ENCODE measurements around the gene ARHGAP18.

DNA sequence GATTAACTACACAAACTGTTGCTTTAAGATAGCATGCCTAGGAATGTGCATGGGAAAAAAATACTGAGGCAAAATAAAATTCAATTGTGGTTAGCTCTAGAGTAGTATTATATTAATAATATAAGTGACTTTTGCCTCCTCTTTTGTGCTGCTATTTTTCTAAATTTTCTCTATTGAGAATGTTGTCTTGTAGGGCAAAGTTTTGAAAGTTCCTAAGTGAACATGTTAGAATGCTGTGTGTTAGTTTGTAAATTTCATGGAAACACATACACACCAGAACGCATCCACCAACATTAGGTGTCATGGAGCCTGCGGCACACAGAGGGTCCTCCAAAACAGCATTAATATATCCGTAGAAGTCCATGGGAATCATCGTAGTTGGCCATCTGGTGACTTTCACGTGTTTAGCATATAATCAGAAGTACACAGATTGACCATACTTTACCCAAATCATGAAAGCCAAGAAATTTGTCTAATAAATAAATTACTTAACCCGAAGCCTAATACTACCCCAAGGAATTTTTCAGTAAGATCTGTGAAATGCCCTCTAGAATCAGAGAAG is 25.6 kb downstream of the ARHGAP18 start:
- TF ChIP-seq, protein P1, sequence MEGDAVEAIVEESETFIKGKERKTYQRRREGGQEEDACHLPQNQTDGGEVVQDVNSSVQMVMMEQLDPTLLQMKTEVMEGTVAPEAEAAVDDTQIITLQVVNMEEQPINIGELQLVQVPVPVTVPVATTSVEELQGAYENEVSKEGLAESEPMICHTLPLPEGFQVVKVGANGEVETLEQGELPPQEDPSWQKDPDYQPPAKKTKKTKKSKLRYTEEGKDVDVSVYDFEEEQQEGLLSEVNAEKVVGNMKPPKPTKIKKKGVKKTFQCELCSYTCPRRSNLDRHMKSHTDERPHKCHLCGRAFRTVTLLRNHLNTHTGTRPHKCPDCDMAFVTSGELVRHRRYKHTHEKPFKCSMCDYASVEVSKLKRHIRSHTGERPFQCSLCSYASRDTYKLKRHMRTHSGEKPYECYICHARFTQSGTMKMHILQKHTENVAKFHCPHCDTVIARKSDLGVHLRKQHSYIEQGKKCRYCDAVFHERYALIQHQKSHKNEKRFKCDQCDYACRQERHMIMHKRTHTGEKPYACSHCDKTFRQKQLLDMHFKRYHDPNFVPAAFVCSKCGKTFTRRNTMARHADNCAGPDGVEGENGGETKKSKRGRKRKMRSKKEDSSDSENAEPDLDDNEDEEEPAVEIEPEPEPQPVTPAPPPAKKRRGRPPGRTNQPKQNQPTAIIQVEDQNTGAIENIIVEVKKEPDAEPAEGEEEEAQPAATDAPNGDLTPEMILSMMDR (IDR thresholded peaks at IDR 0.05; ENCODE audit: low read depth, low read length, poor library complexity, severe bottlenecking): no peak
- no peak for TF ChIP-seq EZH2phosphoT487 (IDR thresholded peaks at IDR 0.05; ENCODE audit: borderline replicate concordance, low read length)
